Measurements from ENCODE around the gene LRRC63.
"Not testable (repeated sequence)": the region's sequence is repeated elsewhere in the genome, so short reads cannot be mapped to it uniquely, and the experiment has no call there.

Gene LRRC63

GRCh38 chr13:46220234-46220633 lies 8.5 kb downstream of the LRRC63 start:
- in situ Hi-C loops (cut with MboI; ENCODE audit: low sequenced_read_pairs), result not testable (repeated sequence)

DNA sequence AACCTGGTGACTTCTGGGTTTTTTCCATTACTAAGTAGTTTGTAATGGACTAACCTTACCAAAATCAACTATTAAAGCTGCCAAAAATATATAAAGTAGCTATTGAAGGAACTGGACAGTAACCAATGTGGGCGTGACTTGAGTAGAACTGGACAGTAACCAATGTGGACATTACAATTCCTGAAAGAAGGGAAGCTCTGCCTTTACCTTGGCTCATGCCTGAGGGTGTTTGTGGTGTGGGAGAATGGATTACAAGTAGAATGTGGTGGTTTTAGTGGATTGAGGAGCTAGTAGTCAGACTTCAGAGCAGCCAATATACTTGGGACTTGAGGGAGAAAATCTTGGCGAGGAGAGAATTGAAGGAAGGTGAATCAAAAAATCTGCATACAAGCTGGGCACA lies 17.5 kb downstream of the LRRC63 start:
- in situ Hi-C loops (cut with MboI; ENCODE audit: low sequenced_read_pairs), result no loop called here

GRCh38 chr13:46232281-46232680 lies 20.6 kb downstream of the LRRC63 start:
- in situ Hi-C loops (cut with MboI; ENCODE audit: low sequenced_read_pairs), result no loop called here

DNA sequence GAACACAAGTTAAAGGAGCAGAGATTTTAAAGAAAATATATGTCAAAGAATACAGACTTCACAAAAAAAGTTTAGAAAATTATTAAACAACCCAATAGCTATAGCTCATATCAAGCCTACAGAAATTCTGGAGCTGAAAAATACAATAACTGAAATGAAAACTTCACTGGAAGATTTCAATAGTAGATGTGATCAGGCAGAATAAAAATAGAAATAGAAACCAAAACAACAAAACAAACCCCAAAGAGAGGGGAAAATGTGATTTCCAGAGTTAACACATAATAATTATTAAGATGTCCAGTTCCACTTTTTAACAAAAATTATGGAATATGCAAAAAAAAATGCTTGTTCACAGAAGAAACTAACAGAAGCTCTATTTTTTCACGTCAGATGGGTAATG lies 23.6 kb downstream of the LRRC63 start:
- in situ Hi-C loops (cut with MboI; ENCODE audit: low sequenced_read_pairs), result no loop called here

DNA sequence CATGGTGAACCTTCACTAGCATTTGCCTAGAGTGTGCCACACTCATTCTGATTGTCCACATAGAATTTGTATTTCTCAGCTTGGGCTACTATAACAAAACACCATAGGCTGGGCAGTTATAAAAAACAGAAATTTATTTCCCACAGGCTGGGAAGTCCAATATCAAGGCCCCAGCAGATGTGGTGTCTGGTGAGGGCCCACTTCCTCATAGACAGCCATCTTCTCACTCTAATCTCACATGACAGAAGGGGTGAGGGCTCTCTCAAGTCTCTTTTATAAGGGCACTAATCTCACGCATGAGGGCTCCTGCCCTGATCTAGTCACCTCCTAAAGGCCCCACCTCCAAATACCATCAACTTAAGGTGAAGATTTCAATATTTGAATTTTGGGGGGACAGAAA lies 53.6 kb downstream of the LRRC63 start:
- in situ Hi-C loops (cut with MboI; ENCODE audit: low sequenced_read_pairs), result no loop called here

DNA sequence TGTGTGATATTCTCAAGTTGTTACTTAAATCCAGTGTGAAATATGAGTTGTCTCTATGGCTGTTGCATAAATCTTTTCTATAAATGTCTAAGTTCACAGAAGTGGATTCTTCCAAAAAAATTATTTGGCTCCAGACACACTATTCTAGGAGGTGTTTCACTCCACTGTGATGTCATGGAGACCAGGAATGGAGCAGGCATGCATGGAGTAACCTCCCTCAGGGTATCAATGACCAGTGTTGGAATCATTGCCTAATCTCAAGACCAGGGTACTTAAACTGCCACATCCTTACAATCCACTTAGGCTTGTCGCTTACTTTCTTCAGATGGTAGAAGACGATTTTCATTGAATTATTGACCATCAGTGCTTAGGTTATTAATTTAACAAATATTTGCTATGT lies 55.4 kb downstream of the LRRC63 start:
- in situ Hi-C loops (cut with MboI; ENCODE audit: low sequenced_read_pairs), result no loop called here

GRCh38 chr13:46270416-46270815 lies 58.7 kb downstream of the LRRC63 start:
- in situ Hi-C loops (cut with MboI; ENCODE audit: low sequenced_read_pairs), result no loop called here

GRCh38 chr13:46274094-46274698 lies 62.5 kb downstream of the LRRC63 start:
- in situ Hi-C loops (cut with MboI; ENCODE audit: low sequenced_read_pairs), result no loop called here

- in situ Hi-C loops (cut with MboI; ENCODE audit: low sequenced_read_pairs), result no loop called here
These were observed 66.7 kb downstream of the LRRC63 start for GRCh38 chr13:46278474-46278873.

DNA sequence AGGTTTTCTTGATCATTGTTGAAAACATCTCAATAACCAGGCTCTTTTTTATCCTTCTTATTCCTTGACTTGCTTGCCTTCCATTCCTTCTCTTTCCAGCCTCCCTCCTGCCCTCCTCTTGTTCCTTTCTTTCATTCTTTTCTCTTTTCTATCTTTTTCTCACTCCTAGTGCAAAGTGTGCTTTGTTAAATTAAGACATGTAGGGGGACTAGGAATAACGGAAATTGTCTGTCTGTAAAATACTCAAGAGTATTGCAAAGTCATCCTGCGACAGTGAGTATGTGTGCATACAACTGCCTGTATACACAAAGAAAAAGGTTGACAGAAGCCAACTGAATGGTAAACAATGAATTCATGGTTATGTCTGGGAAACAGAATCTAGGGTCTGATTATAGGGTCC lies 70.1 kb downstream of the LRRC63 start:
- in situ Hi-C loops (cut with MboI; ENCODE audit: low sequenced_read_pairs), result loop anchor here (10.0 kb wide), 1 partner anchor 117 kb away; no protein-coding TSS in a partner anchor

DNA sequence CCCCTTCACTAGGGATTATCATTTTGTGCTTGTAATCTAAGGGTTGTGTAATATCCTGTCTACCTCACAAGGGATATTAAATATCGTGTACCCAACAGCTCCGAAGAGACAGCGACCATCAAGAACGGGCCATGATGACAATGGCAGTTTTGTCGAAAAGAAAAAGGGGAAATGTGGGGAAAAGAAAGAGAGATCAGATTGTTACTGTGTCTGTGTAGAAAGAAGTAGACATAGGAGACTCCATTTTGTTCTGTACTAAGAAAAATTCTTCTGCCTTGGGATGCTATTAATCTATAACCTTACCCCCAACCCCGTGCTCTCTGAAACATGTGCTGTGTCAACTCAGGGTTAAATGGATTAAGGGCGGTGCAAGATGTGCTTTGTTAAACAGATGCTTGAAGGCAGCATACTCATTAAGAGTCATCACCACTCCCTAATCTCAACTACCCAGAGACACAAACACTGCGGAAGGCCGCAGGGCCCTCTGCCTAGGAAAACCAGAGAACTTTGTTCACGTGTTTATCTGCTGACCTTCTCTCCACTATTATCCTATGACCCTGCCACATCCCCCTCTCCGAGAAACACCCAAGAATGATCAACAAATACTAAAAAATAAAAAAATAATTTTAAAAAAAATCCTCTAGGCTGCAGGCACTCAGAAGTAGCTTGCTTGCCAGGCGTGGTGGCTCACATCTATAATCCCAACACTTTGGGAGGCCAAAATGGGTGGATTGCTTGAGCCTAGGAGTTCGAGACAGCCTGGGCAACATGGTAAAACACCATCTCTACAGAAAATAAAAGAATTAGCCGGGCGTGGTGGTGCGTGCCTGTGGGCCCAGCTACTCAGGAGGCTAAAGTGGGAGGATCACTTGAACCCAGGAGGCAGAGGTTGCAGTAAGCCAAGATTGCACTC lies 72.4 kb downstream of the LRRC63 start:
- in situ Hi-C loops (cut with MboI; ENCODE audit: low sequenced_read_pairs), result loop anchor here (10.0 kb wide), 1 partner anchor 119 kb away; no protein-coding TSS in a partner anchor

- in situ Hi-C loops (cut with MboI; ENCODE audit: low sequenced_read_pairs), result loop anchor here (10.0 kb wide), 1 partner anchor 122 kb away; no protein-coding TSS in a partner anchor
These were observed 75.2 kb downstream of the LRRC63 start for GRCh38 chr13:46286972-46287371.

- in situ Hi-C loops (cut with MboI; ENCODE audit: low sequenced_read_pairs), result loop anchor here (10.0 kb wide), 1 partner anchor 124 kb away; no protein-coding TSS in a partner anchor
These were observed 77.0 kb downstream of the LRRC63 start for GRCh38 chr13:46288570-46289259.

DNA sequence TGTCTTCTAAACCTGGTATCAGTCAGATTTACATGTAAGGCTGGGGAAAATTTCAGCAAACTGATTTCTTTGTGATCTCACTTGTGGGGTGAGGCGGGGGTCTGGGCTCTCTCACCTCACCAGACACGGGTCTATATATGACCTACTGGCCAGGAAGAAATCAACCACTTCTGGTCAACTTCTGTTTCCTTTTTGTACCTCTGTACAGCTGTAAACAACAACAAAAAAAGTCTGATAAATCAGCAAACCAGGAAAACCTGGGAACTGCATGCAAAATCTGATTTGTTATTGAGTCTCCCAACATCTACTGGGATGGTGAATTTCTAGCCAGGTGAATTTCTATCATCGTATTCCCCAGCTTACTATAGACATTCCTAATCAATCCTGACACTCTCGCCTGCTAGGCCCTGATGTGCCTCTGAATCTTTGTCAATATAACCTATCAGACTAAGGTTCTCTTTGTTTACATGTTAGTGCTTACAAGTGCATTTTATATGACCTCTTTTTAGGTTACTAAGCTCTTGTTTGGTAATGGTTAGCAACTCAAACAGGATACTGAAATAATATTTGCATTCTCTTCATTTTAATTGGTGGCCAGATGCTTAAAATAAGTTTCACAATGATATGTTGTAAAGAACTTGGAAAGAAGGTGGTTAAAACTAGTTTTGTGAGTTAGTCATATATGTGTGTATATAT lies 77.7 kb downstream of the LRRC63 start:
- in situ Hi-C loops (cut with MboI; ENCODE audit: low sequenced_read_pairs), result loop anchor here (10.0 kb wide), 1 partner anchor 125 kb away; no protein-coding TSS in a partner anchor

DNA sequence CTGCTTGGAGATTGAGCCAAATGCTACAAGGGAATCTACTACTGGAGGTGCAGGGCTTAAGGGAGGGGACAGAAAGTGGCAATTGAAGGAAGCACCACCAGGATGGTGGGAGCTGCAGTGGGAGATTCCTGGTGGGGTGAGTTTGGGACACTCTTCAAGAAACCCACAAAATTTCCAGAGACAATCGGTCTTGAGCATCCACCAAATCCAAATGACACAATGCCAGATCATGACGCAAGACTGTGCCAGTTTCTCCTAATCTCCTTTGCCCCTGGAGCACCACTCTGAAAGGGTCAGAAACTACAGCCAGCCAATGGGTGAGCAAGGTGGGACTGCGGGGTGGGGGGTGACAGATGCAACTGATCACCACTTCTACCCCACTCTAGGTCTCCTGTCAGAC lies 78.7 kb downstream of the LRRC63 start:
- in situ Hi-C loops (cut with MboI; ENCODE audit: low sequenced_read_pairs), result no loop called here

- in situ Hi-C loops (cut with MboI; ENCODE audit: low sequenced_read_pairs), result no loop called here
These were observed 81.7 kb downstream of the LRRC63 start for GRCh38 chr13:46293436-46293835.

DNA sequence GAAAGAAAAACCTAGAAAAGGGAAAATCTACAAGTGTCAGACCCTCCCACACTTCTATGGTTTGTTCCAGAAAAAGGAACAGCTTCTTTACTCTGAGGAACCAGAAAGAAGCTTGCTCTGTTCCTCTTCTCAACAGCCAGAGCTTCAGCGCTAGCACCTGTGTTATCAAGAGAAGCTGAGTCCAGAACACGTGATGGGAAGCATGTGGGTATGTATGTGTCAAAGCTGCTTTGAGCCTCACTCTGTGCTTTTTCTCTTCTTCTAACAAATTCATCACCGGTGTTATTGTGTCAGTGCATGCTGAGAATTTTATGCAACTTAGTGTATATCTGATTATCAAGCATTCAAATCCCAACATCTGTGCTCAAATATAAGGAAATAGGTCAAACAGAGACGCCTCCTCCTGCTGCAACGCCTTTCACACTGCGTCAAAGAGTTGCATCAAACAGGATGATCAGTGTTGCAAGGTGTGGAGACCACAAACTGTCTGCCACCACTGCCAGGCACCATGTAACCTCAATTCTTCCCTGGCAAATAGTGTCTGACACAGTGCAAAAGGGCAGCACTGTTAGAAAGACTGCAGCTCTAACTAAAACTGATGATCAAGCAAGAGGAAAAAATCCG lies 83.9 kb downstream of the LRRC63 start:
- in situ Hi-C loops (cut with MboI; ENCODE audit: low sequenced_read_pairs), result no loop called here

DNA sequence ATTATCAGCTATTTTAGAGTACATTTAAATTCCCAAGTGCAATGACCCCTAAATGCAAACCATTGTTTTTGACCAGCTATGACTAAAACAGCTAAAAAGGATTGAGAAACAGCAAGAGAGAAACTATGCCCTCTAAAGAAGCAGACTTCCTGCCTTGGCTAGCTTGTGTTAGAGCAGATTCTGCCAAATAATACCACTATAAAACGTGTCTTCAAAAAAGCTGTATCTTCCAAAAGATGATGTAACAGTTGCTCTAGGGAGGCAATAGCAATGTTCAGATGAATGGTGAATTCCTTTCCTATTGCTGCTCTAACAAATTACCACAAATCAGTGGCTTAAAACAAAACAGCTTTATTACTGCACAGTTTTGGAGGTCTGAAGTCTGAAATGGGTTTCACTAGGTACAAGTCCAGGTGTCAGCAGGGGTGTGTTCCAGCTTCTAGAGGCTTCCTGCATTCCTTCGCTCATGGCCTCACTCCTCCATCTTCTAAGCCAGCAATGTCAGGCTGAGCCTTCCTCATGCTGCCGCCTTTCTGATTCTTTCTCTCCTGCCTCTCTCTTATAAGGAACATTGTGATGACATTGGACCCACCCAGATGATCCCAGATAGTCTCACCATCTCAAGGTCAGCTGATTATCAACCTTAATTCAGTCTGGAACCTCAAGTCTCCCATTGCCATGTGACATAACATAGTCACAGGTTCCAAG lies 84.5 kb downstream of the LRRC63 start:
- in situ Hi-C loops (cut with MboI; ENCODE audit: low sequenced_read_pairs), result no loop called here

- in situ Hi-C loops (cut with MboI; ENCODE audit: low sequenced_read_pairs), result no loop called here
These were observed 85.2 kb downstream of the LRRC63 start for GRCh38 chr13:46296921-46297320.

DNA sequence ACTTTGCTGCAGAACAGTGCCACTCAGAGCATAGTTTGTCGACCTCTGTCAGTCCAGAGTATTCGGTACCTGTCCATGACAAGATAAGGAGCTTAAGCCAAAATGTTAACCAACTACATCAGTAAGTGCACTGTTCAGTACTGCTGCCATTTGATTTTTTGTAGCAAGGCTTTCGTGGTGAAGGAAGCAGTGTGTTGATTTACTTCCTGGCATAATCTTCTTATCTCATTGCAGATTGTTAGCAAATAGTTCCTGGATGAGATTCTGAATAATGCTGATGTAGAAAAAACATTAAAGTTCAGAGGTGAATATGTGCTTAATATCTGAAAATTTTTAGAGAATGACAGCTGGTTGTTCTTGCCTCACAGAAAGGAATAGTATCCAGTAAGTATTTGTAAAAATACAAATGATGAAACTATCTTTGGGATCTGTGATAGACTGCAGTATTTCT lies 85.7 kb downstream of the LRRC63 start:
- in situ Hi-C loops (cut with MboI; ENCODE audit: low sequenced_read_pairs), result no loop called here

All from HL-60/S4 treated with retinoic acid at 250 ng/mL for 4 days and 3 days (cell line).